HG03097 (cell line): ENCODE results near the gene ACOT8.
A peak's percentile ranks its signal among the peaks of the same experiment; 100 is the strongest.

Source experiments
- ATAC-seq: cut with Tn5 transposase; IDR thresholded peaks from one replicate; pipeline ENCODE4 v1.9.1; 2021; ENCODE audit not compliant: unreplicated experiment, low FRiP score

The ACOT8 gene

GRCh38 chr20:45859916-45860315, 2.7 kb upstream of the ACOT8 start:
- no peak for ATAC-seq

- ATAC-seq, result peak; percentile 2
Measured at GRCh38 chr20:45857882-45858216, 657 bp upstream of the ACOT8 start.

- ATAC-seq, result no peak
Measured at GRCh38 chr20:45853484-45853883, 3.7 kb downstream of the ACOT8 start.

GRCh38 chr20:45852326-45852725, 4.9 kb downstream of the ACOT8 start:
- no peak for ATAC-seq

- no peak for ATAC-seq
Measured at GRCh38 chr20:45851501-45851900, 5.7 kb downstream of the ACOT8 start.

- no peak for ATAC-seq
Measured at GRCh38 chr20:45850926-45851325, 6.3 kb downstream of the ACOT8 start.

GRCh38 chr20:45850238-45850637, 7.0 kb downstream of the ACOT8 start:
- ATAC-seq, result no peak

- no peak for ATAC-seq
Measured at GRCh38 chr20:45848969-45849582, 8.1 kb downstream of the ACOT8 start.

- no peak for ATAC-seq
Measured at GRCh38 chr20:45848421-45848820, 8.8 kb downstream of the ACOT8 start.

GRCh38 chr20:45845452-45845851, 11.7 kb downstream of the ACOT8 start:
- no peak for ATAC-seq

GRCh38 chr20:45843506-45843905, 13.7 kb downstream of the ACOT8 start:
- no peak for ATAC-seq

- ATAC-seq, result no peak
Measured at GRCh38 chr20:45842169-45842812, 14.9 kb downstream of the ACOT8 start.

GRCh38 chr20:45841407-45842129, 15.6 kb downstream of the ACOT8 start:
- no peak for ATAC-seq

- no peak for ATAC-seq
Measured at GRCh38 chr20:45840700-45841198, 16.4 kb downstream of the ACOT8 start.

GRCh38 chr20:45836841-45837240, 20.4 kb downstream of the ACOT8 start:
- no peak for ATAC-seq

- no peak for ATAC-seq
Measured at GRCh38 chr20:45835825-45836224, 21.4 kb downstream of the ACOT8 start.

- no peak for ATAC-seq
Measured at GRCh38 chr20:45835329-45835765, 21.8 kb downstream of the ACOT8 start.

GRCh38 chr20:45834797-45835161, 22.4 kb downstream of the ACOT8 start:
- no peak for ATAC-seq

GRCh38 chr20:45833883-45834796, 23.1 kb downstream of the ACOT8 start:
- ATAC-seq, result no peak

GRCh38 chr20:45833030-45833882, 23.9 kb downstream of the ACOT8 start, which contains the start of gene SNX21:
TSS of gene SNX21 (plus strand) at chr20:45833799. CDS start at chr20:45833920, 121 bp downstream.
- no peak for ATAC-seq
